Measurements from ENCODE around the gene SUPT4H1.

The SUPT4H1 gene

DNA sequence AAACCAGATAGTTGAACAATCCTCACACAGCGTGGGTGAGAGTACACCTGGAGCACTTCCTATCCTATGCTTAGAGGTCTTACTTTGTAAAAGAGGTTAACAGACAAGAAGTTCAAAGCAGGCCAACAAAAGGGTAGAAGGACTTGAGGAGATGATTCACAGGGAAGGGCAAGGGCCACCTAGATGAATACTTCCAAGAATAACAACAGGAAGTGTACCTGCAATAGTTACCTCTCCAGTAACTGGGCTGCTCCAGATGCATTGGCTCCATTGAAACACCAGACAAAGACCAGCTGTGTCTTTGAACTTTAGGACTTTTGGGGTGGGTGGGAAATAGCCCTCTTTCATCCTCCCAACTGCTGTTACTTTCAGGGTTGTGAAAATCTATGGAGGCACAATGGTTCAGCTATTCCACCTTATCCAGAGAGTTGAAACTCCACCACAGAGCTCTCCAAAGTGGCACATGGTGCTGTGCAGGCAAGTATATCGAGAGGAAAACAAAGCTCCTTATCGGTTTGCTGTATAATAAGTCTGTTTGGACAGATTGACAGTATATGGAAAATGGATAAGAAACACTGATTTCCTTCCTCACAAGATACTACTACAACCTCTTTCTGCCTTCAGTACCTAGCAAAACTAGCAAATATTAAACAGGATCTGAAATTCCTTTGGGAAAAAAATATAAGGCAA, 42.7 kb upstream of the SUPT4H1 start:
- Histone ChIP-seq H2AFZ (ENCODE audit: low read depth, low read length) (no peak overlapping the region), H3K4me3 (ENCODE audit: low read depth in 1 of 2, low read length in 2 of 2) (no peak overlapping the region), H3K79me2 (ENCODE audit: insufficient read depth, low read length) (no peaks in the 10 kb centered on the region), H3K9me3 (ENCODE audit: insufficient read depth, low read length, severe bottlenecking) (no peaks in the 10 kb centered on the region), H3K4me1 (ENCODE audit: insufficient read depth, low read length) (no peaks in the 10 kb centered on the region), H4K20me1 (ENCODE audit: insufficient read depth, low read length) (no peaks in the 10 kb centered on the region), H3K4me2 (ENCODE audit: insufficient read depth, low read length) (no peak overlapping the region), H3K27me3 (ENCODE audit: insufficient read depth, low read length, poor library complexity) (peaks cover 29% of the 10 kb centered on the region), H3K9ac (ENCODE audit: low read depth, low read length) (no peak overlapping the region), H3K27ac (ENCODE audit: low read length) (no peak overlapping the region), H3K36me3 (ENCODE audit: insufficient read depth, low read length) (no peaks in the 10 kb centered on the region)
- ATAC-seq (ENCODE audit: insufficient read depth, low read depth) (no peak), DNase-seq (no peak)
- TF ChIP-seq, protein P1, sequence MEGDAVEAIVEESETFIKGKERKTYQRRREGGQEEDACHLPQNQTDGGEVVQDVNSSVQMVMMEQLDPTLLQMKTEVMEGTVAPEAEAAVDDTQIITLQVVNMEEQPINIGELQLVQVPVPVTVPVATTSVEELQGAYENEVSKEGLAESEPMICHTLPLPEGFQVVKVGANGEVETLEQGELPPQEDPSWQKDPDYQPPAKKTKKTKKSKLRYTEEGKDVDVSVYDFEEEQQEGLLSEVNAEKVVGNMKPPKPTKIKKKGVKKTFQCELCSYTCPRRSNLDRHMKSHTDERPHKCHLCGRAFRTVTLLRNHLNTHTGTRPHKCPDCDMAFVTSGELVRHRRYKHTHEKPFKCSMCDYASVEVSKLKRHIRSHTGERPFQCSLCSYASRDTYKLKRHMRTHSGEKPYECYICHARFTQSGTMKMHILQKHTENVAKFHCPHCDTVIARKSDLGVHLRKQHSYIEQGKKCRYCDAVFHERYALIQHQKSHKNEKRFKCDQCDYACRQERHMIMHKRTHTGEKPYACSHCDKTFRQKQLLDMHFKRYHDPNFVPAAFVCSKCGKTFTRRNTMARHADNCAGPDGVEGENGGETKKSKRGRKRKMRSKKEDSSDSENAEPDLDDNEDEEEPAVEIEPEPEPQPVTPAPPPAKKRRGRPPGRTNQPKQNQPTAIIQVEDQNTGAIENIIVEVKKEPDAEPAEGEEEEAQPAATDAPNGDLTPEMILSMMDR (IDR thresholded peaks at IDR 0.05; ENCODE audit: borderline replicate concordance, extremely low read depth, low read length, poor library complexity, severe bottlenecking): no peak
- TF ChIP-seq EZH2 (IDR thresholded peaks at IDR 0.05; ENCODE audit: borderline replicate concordance, low read depth, low read length, severe bottlenecking): no peak

GRCh38 chr17:58391302-58391984, 39.4 kb upstream of the SUPT4H1 start:
- no peak for DNase-seq
- no peak overlapping the region for H3K9ac ChIP-seq (ENCODE audit: low read depth, low read length)

GRCh38 chr17:58390884-58391283, 38.9 kb upstream of the SUPT4H1 start:
- no peaks in the 10 kb centered on the region for H3K79me2 ChIP-seq (ENCODE audit: insufficient read depth, low read length)
- H3K4me2 ChIP-seq (ENCODE audit: insufficient read depth, low read length): no peak overlapping the region
- ATAC-seq (ENCODE audit: insufficient read depth, low read depth): no peak

More at GRCh38 chr17:58391302-58391984, 39.4 kb upstream of the SUPT4H1 start:
- H3K27me3 ChIP-seq (ENCODE audit: insufficient read depth, low read length, poor library complexity): peaks cover 19% of the 10 kb centered on the region
- H3K36me3 ChIP-seq (ENCODE audit: insufficient read depth, low read length): no peaks in the 10 kb centered on the region
- no peak overlapping the region for H3K27ac ChIP-seq (ENCODE audit: low read length)
- peaks cover 6% of the 10 kb centered on the region for H3K4me1 ChIP-seq (ENCODE audit: insufficient read depth, low read length)
- H4K20me1 ChIP-seq (ENCODE audit: insufficient read depth, low read length): no peaks in the 10 kb centered on the region
- TF ChIP-seq, protein P1 (IDR thresholded peaks at IDR 0.05; ENCODE audit: borderline replicate concordance, extremely low read depth, low read length, poor library complexity, severe bottlenecking): no peak
- no peak for TF ChIP-seq EZH2 (IDR thresholded peaks at IDR 0.05; ENCODE audit: borderline replicate concordance, low read depth, low read length, severe bottlenecking)
- H2AFZ ChIP-seq (ENCODE audit: low read depth, low read length): no peak overlapping the region
- no peaks in the 10 kb centered on the region for H3K9me3 ChIP-seq (ENCODE audit: insufficient read depth, low read length, severe bottlenecking)
- H3K4me3 ChIP-seq (ENCODE audit: low read depth in 1 of 2, low read length in 2 of 2): no peak overlapping the region
- no peak overlapping the region for H3K4me2 ChIP-seq (ENCODE audit: insufficient read depth, low read length)
- no peaks in the 10 kb centered on the region for H3K79me2 ChIP-seq (ENCODE audit: insufficient read depth, low read length)
- ATAC-seq (ENCODE audit: insufficient read depth, low read depth): no peak

More at GRCh38 chr17:58390884-58391283, 38.9 kb upstream of the SUPT4H1 start:
- H3K27me3 ChIP-seq (ENCODE audit: insufficient read depth, low read length, poor library complexity): peaks cover 16% of the 10 kb centered on the region
- no peak overlapping the region for H3K9ac ChIP-seq (ENCODE audit: low read depth, low read length)
- H3K36me3 ChIP-seq (ENCODE audit: insufficient read depth, low read length): no peaks in the 10 kb centered on the region
- no peak overlapping the region for H3K4me3 ChIP-seq (ENCODE audit: low read depth in 1 of 2, low read length in 2 of 2)
- no peak for DNase-seq
- H3K9me3 ChIP-seq (ENCODE audit: insufficient read depth, low read length, severe bottlenecking): no peaks in the 10 kb centered on the region
- H4K20me1 ChIP-seq (ENCODE audit: insufficient read depth, low read length): no peaks in the 10 kb centered on the region
- no peak for TF ChIP-seq EZH2 (IDR thresholded peaks at IDR 0.05; ENCODE audit: borderline replicate concordance, low read depth, low read length, severe bottlenecking)
- TF ChIP-seq, protein P1 (IDR thresholded peaks at IDR 0.05; ENCODE audit: borderline replicate concordance, extremely low read depth, low read length, poor library complexity, severe bottlenecking): no peak
- peaks cover 6% of the 10 kb centered on the region for H3K4me1 ChIP-seq (ENCODE audit: insufficient read depth, low read length)
- H2AFZ ChIP-seq (ENCODE audit: low read depth, low read length): no peak overlapping the region
- no peak overlapping the region for H3K27ac ChIP-seq (ENCODE audit: low read length)
